8988T (cell line): ENCODE measurements around the gene PBRM1.

Source experiments
- DNase-seq: peaks from one replicate; pipeline ENCODE4 v3.0.0; 2011

Gene PBRM1

GRCh38 chr3:52521881-52522650, 163.6 kb downstream of the PBRM1 start:
- DNase-seq = no peak

- DNase-seq = peak; percentile 39
Measured at GRCh38 chr3:52521488-52521824, 164.3 kb downstream of the PBRM1 start.

GRCh38 chr3:52520716-52521487, 164.8 kb downstream of the PBRM1 start:
- peak; percentile 44 for DNase-seq

- DNase-seq = no peak
Measured at GRCh38 chr3:52520141-52520667, 165.5 kb downstream of the PBRM1 start.

- no peak for DNase-seq
Measured at GRCh38 chr3:52519445-52520140, 166.1 kb downstream of the PBRM1 start.

- DNase-seq = peak; percentile 85
Measured at GRCh38 chr3:52518723-52519444, 166.8 kb downstream of the PBRM1 start.

GRCh38 chr3:52517796-52518722, 167.7 kb downstream of the PBRM1 start:
- no peak for DNase-seq

GRCh38 chr3:52516509-52517195, 169.1 kb downstream of the PBRM1 start:
- no peak for DNase-seq

GRCh38 chr3:52515192-52515591, 170.5 kb downstream of the PBRM1 start:
- no peak for DNase-seq

GRCh38 chr3:52514576-52514975, 171.1 kb downstream of the PBRM1 start:
- no peak for DNase-seq

- no peak for DNase-seq
Measured at GRCh38 chr3:52513281-52513680, 172.4 kb downstream of the PBRM1 start.

GRCh38 chr3:52512727-52513126, 173.0 kb downstream of the PBRM1 start:
- no peak for DNase-seq

- no peak for DNase-seq
Measured at GRCh38 chr3:52512105-52512504, 173.6 kb downstream of the PBRM1 start.

GRCh38 chr3:52511509-52511908, 174.2 kb downstream of the PBRM1 start:
- DNase-seq = no peak

- DNase-seq = peak; percentile 81
Measured at GRCh38 chr3:52509753-52510328, 175.9 kb downstream of the PBRM1 start.

- DNase-seq = no peak
Measured at GRCh38 chr3:52507359-52507758, 178.4 kb downstream of the PBRM1 start.

GRCh38 chr3:52506266-52506966, 179.3 kb downstream of the PBRM1 start:
- no peak for DNase-seq

GRCh38 chr3:52504977-52505376, 180.7 kb downstream of the PBRM1 start:
- no peak for DNase-seq

GRCh38 chr3:52503788-52504424, 181.8 kb downstream of the PBRM1 start:
- no peak for DNase-seq
